ENCODE measurements around the gene ARL6.

GRCh38 chr3:97742036-97742435, 22.5 kb upstream of the ARL6 start:
- TF ChIP-seq, protein P1, sequence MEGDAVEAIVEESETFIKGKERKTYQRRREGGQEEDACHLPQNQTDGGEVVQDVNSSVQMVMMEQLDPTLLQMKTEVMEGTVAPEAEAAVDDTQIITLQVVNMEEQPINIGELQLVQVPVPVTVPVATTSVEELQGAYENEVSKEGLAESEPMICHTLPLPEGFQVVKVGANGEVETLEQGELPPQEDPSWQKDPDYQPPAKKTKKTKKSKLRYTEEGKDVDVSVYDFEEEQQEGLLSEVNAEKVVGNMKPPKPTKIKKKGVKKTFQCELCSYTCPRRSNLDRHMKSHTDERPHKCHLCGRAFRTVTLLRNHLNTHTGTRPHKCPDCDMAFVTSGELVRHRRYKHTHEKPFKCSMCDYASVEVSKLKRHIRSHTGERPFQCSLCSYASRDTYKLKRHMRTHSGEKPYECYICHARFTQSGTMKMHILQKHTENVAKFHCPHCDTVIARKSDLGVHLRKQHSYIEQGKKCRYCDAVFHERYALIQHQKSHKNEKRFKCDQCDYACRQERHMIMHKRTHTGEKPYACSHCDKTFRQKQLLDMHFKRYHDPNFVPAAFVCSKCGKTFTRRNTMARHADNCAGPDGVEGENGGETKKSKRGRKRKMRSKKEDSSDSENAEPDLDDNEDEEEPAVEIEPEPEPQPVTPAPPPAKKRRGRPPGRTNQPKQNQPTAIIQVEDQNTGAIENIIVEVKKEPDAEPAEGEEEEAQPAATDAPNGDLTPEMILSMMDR (tag by site-specific recombination; IDR thresholded peaks at IDR 0.05), result no peak
- no peak for TF ChIP-seq ZNF311 (tag by site-specific recombination; IDR thresholded peaks at IDR 0.05; ENCODE audit: borderline replicate concordance)

All from HEK293 (cell line).